A549 (cell line): ENCODE data around the gene KCNMA1. TPM values are rescaled to one million over a fixed set of nuclear protein-coding genes. Genes with fewer than 3 reads are reported as not detected.

ENCODE experiments used
- ATAC-seq, 2 experiments: fragments of 200-7000 bp in 1 of 2; fragments of >200 bp in 1 of 2; cut with Nextera tagmentation in 1 of 2; cut with Tn5 transposase in 1 of 2; 3 replicates each; pipeline versions ENCODE4 v1.8.0 to v1.9.1; 2018 to 2020; ENCODE audit warnings: mild to moderate bottlenecking in 1 of 2, moderate library complexity in 1 of 2
- CTCF ChIA-PET: fragments of 300-600 bp; sonication (Branson Sonifier 250); formaldehyde crosslinking; extraction: SDS; loops from one replicate; lab custom pipeline; 2021; ENCODE audit warnings: antibody characterized with exemption, inconsistent platforms; lab: Yijun Ruan, JAX
- POLR2A ChIA-PET: fragments of 350-600 bp; formaldehyde crosslinking; extraction: SDS; loops from one replicate; lab custom pipeline; 2021; ENCODE audit warnings: antibody characterized with exemption, inconsistent platforms; lab: Yijun Ruan, JAX
- DNase-seq, 2 experiments: peaks; one replicate each; pipeline versions ENCODE4 v3.0.0 to v3.0.0-alpha.2; 2011 to 2016; ENCODE audit warnings: low read depth in 1 of 2, low spot score in 1 of 2
- FAIRE-seq: peaks from 2 replicates; lab custom pipeline; 2011; peaks lifted over from hg19 to GRCh38; lab: Jason Lieb, UNC
- H3K27ac ChIP-seq, 2 experiments: fragments of >200 bp; sonication (Bioruptor Twin); formaldehyde crosslinking; 3 replicates each; pipeline ENCODE4 v1.5.1; 2016 to 2017
- H3K4me1 ChIP-seq: fragments of >200 bp; sonication (Bioruptor Twin); formaldehyde crosslinking; 3 replicates; pipeline ENCODE4 v1.6.1; 2016
- H3K4me2 ChIP-seq: fragments of >200 bp; sonication (Bioruptor Twin); formaldehyde crosslinking; 3 replicates; pipeline ENCODE4 v1.6.1; 2016
- H3K4me3 ChIP-seq: fragments of >200 bp; sonication (Bioruptor Twin); formaldehyde crosslinking; 3 replicates; pipeline ENCODE4 v1.5.1; 2016
- H3K9me3 ChIP-seq: fragments of >200 bp; sonication (Bioruptor Twin); formaldehyde crosslinking; 3 replicates; pipeline ENCODE4 v1.6.1; 2016
- BHLHE40 ChIP-seq: IDR thresholded peaks from 2 replicates; pipeline ENCODE4 v1.6.1; 2012; ENCODE audit warnings: low read depth, low read length, inconsistent platforms
- CEBPB ChIP-seq, 2 experiments: fragments of >200 bp in 1 of 2; sonication (Bioruptor Twin) in 1 of 2; formaldehyde crosslinking in 1 of 2; IDR thresholded peaks; 2 replicates each; pipeline ENCODE4 v1.6.1; 2012 to 2016
- CHD2 ChIP-seq: fragments of 150-350 bp; IDR thresholded peaks from 2 replicates; pipeline ENCODE4 v1.6.1; 2014; ENCODE audit warnings: low read length; ENCODE audit not compliant: partially characterized antibody
- CHD4 ChIP-seq: fragments of 200-600 bp; sonication (generic); IDR thresholded peaks from 2 replicates; pipeline ENCODE4 v1.6.1; 2016; ENCODE audit warnings: antibody characterized with exemption, mild to moderate bottlenecking, borderline replicate concordance
- CTCF ChIP-seq: fragments of >200 bp; sonication (Bioruptor Twin); formaldehyde crosslinking; IDR thresholded peaks from 3 replicates; pipeline ENCODE4 v1.5.1; 2016
- E2F6 ChIP-seq: IDR thresholded peaks from 2 replicates; pipeline ENCODE4 v1.6.1; 2012; ENCODE audit warnings: low read depth, borderline replicate concordance
- FOSB ChIP-seq: fragments of 250-450 bp; sonication (Bioruptor Pico); IDR thresholded peaks from 2 replicates; pipeline ENCODE4 v1.5.0; 2020; ENCODE audit warnings: mild to moderate bottlenecking, moderate library complexity
- GATA3 ChIP-seq: IDR thresholded peaks from 2 replicates; pipeline ENCODE4 v1.6.1; 2012; ENCODE audit warnings: borderline replicate concordance
- HDAC2 ChIP-seq: fragments of 200-600 bp; sonication (generic); IDR thresholded peaks from 2 replicates; pipeline ENCODE4 v1.6.1; 2016
- HEYL ChIP-seq: fragments of 250-450 bp; sonication (Bioruptor Pico); IDR thresholded peaks from 2 replicates; pipeline ENCODE4 v1.8.0; 2021; ENCODE audit warnings: mild to moderate bottlenecking, moderate library complexity
- JUN ChIP-seq, 2 experiments: fragments of >200 bp; sonication (Bioruptor Twin); formaldehyde crosslinking; IDR thresholded peaks; 2 replicates in 1 of 2; 3 replicates in 1 of 2; pipeline ENCODE4 v1.6.1; 2016 to 2017
- KDM5A ChIP-seq: fragments of 200-600 bp; sonication (generic); IDR thresholded peaks from 2 replicates; pipeline ENCODE4 v1.6.1; 2016; ENCODE audit warnings: antibody characterized with exemption, mild to moderate bottlenecking
- MYC ChIP-seq: IDR thresholded peaks from 2 replicates; pipeline ENCODE4 v1.6.1; 2012; ENCODE audit warnings: mild to moderate bottlenecking, inconsistent platforms, low read length, improper control_type of control experiment, borderline replicate concordance
- NPAS2 ChIP-seq: fragments of 250-450 bp; sonication (Bioruptor Pico); IDR thresholded peaks from 2 replicates; pipeline ENCODE4 v1.8.0; 2022; ENCODE audit warnings: mild to moderate bottlenecking, moderate library complexity, borderline replicate concordance
- PBX3 ChIP-seq: IDR thresholded peaks from 2 replicates; pipeline ENCODE4 v1.6.1; 2012
- RAD21 ChIP-seq, 2 experiments: fragments of >200 bp in 1 of 2; sonication (Bioruptor Twin) in 1 of 2; formaldehyde crosslinking in 1 of 2; IDR thresholded peaks in 1 of 2; conservative IDR thresholded peaks in 1 of 2; 2 replicates in 1 of 2; 3 replicates in 1 of 2; pipeline ENCODE4 v1.6.1; 2012 to 2018; ENCODE audit warnings: inconsistent platforms in 1 of 2
- RARB ChIP-seq: fragments of 250-450 bp; sonication (Bioruptor Pico); IDR thresholded peaks from 2 replicates; pipeline ENCODE4 v1.8.0; 2021; ENCODE audit warnings: mild to moderate bottlenecking, moderate library complexity
- RNF2 ChIP-seq: fragments of 200-600 bp; sonication (generic); IDR thresholded peaks from 2 replicates; pipeline ENCODE4 v1.6.1; 2016; ENCODE audit warnings: low read depth, mild to moderate bottlenecking, antibody characterized with exemption, moderate library complexity, borderline replicate concordance
- SMC3 ChIP-seq: fragments of >200 bp; sonication (Bioruptor Twin); formaldehyde crosslinking; IDR thresholded peaks from 3 replicates; pipeline ENCODE4 v1.6.1; 2018; ENCODE audit warnings: inconsistent platforms
- TFCP2L1 ChIP-seq: fragments of 250-450 bp; sonication (Bioruptor Pico); IDR thresholded peaks from 2 replicates; pipeline ENCODE4 v1.5.0; 2021; ENCODE audit warnings: mild to moderate bottlenecking
- ZC3H11A ChIP-seq: fragments of 450-650 bp; IDR thresholded peaks from 2 replicates; pipeline ENCODE4 v1.6.1; 2014; ENCODE audit warnings: antibody characterized with exemption, mild to moderate bottlenecking
- ZFP36 ChIP-seq: fragments of 450-650 bp; IDR thresholded peaks from 2 replicates; pipeline ENCODE4 v1.6.1; 2014; ENCODE audit warnings: borderline replicate concordance; ENCODE audit not compliant: partially characterized antibody
- ZNF302 ChIP-seq: fragments of 250-450 bp; sonication (Bioruptor Pico); IDR thresholded peaks from 2 replicates; pipeline ENCODE4 v1.9.0; 2021; ENCODE audit warnings: inconsistent platforms, mild to moderate bottlenecking, moderate library complexity
- WGBS: methylation state at CpG from one replicate; pipeline ENCODE4 v1.1.6; 2017; ENCODE audit errors: missing lambda C conversion rate; 5-methylcytosine and 5-hydroxymethylcytosine counted together
- polyA plus RNA-seq, 4 experiments: library from polyadenylated mRNA; depleted of rRNA in 3 of 4; stranded (reverse); fragments of >200 nt; fragmentation: RNase III in 1 of 4; extraction: RNeasy Plus Mini Kit Qiagen cat#74134 plus additional on column Dnase treatment in 1 of 4; gene quantifications; 2 replicates in 3 of 4; 3 replicates in 1 of 4; pipeline ENCODE4 v1.2.3, GENCODE V29; 2011 to 2017
- TF ChIP-seq, protein P1 (sequence below): fragments of 250-450 bp; sonication (Bioruptor Pico); IDR thresholded peaks from 2 replicates; pipeline ENCODE4 v1.5.0; 2020; ENCODE audit warnings: low read depth, mild to moderate bottlenecking, moderate library complexity
- TF ChIP-seq, protein P2 (sequence below): fragments of >200 bp; sonication (Bioruptor Twin); formaldehyde crosslinking; IDR thresholded peaks from 2 replicates; pipeline ENCODE4 v1.6.1; 2016

KCNMA1 gene
- polyA plus RNA-seq, 2 of the 4 experiments (the other 2 are of a cell fraction) = 14.9 to 30.6 TPM

GRCh38 chr10:77165445-77166208 is 472.0 kb downstream of the KCNMA1 start:
- ChIA-PET POLR2A (interaction anchor here (0.7 to 0.8 kb wide), 3 partner anchors 472 to 576 kb away, joined by 3 to 4 read pairs (median 4); partner anchors contain the start of gene KCNMA1), CTCF (interaction anchor here (0.6 to 16.7 kb wide), 82 partner anchors 9 to 746 kb away, joined by 3 to 627 read pairs (median 3); partner anchors contain the start of gene KCNMA1)
- Histone ChIP-seq H3K4me3 (no peak overlapping the region), H3K27ac (peak overlapping the region in 1 of 2 experiments; percentile 81; a peak in 4 of 6 replicates), H3K9me3 (no peaks in the 10 kb centered on the region), H3K4me2 (no peak overlapping the region; the same call in 2 of the 3 replicates), H3K4me1 (peaks cover 48% of the 10 kb centered on the region)
- DNase-seq = peak; percentile 40 to 68
- ATAC-seq = peak; percentile 44 to 71; a peak in 5 of 6 replicates
- WGBS = 36% methylated on average over 13 of the region's 13 CpGs
- TF ChIP-seq CEBPB (IDR thresholded peaks at IDR 0.05) (no peak), GATA3 (no peak), TFCP2L1 (CRISPR knock-in tag) (no peak), MYC (no peak), CTCF (peak; percentile 86), CHD4 (no peak), SMC3 (peak; percentile 68), ZFP36 (no peak), PBX3 (no peak), ZC3H11A (no peak), CHD2 (no peak), RAD21 (conservative IDR thresholded peaks at IDR 0.05 in 1 of 2, IDR thresholded peaks at IDR 0.05 in 1 of 2) (peak; percentile 87 to 90), NPAS2 (CRISPR knock-in tag) (no peak), KDM5A (no peak), JUN (IDR thresholded peaks at IDR 0.05) (no peak), FOSB (CRISPR knock-in tag) (no peak)
- TF ChIP-seq, protein P1, sequence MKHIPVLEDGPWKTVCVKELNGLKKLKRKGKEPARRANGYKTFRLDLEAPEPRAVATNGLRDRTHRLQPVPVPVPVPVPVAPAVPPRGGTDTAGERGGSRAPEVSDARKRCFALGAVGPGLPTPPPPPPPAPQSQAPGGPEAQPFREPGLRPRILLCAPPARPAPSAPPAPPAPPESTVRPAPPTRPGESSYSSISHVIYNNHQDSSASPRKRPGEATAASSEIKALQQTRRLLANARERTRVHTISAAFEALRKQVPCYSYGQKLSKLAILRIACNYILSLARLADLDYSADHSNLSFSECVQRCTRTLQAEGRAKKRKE = no peak
- TF ChIP-seq, protein P2, sequence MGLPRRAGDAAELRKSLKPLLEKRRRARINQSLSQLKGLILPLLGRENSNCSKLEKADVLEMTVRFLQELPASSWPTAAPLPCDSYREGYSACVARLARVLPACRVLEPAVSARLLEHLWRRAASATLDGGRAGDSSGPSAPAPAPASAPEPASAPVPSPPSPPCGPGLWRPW = no peak
- FAIRE-seq = peak; percentile 73

GRCh38 chr10:77164616-77165311 is 472.8 kb downstream of the KCNMA1 start:
- ChIA-PET POLR2A (no interaction called here), CTCF (interaction anchor here (0.6 to 16.7 kb wide), 53 partner anchors 10 to 605 kb away, joined by 3 to 627 read pairs (median 4); partner anchors contain the start of gene KCNMA1)
- ATAC-seq (no peak), FAIRE-seq (no peak), DNase-seq (no peak)
- WGBS = 52% methylated on average over 5 of the region's 5 CpGs
- H3K4me1 ChIP-seq = peaks cover 57% of the 10 kb centered on the region
- H3K4me2 ChIP-seq = no peak overlapping the region; the same call in 1 of the 3 replicates
- peak overlapping the region in 1 of 2 experiments; percentile 81 for H3K27ac ChIP-seq
- no peak for TF ChIP-seq HEYL (CRISPR knock-in tag)
- TF ChIP-seq HDAC2 = no peak
- no peak for TF ChIP-seq BHLHE40
- no peak for TF ChIP-seq ZNF302 (CRISPR knock-in tag)
- no peak for TF ChIP-seq E2F6
- TF ChIP-seq RARB = no peak
- TF ChIP-seq FOSB (CRISPR knock-in tag) = no peak
- TF ChIP-seq RAD21 (conservative IDR thresholded peaks at IDR 0.05 in 1 of 2, IDR thresholded peaks at IDR 0.05 in 1 of 2) = no peak
- TF ChIP-seq RNF2 = no peak
- TF ChIP-seq TFCP2L1 (CRISPR knock-in tag) = no peak
- H3K4me3 ChIP-seq = no peak overlapping the region
- no peaks in the 10 kb centered on the region for H3K9me3 ChIP-seq
